ENCODE measurements around the gene KIAA1217. TPM values are rescaled to one million over a fixed set of nuclear protein-coding genes. Genes with fewer than 3 reads are reported as not detected.
"Not testable (repeated sequence)": the region's sequence is repeated elsewhere in the genome, so short reads cannot be mapped to it uniquely, and the experiment has no call there.

The KIAA1217 gene
- polyA plus RNA-seq, 2 of the 4 experiments (the other 2 are of a cell fraction), result 1.5 to 2.7 TPM

DNA sequence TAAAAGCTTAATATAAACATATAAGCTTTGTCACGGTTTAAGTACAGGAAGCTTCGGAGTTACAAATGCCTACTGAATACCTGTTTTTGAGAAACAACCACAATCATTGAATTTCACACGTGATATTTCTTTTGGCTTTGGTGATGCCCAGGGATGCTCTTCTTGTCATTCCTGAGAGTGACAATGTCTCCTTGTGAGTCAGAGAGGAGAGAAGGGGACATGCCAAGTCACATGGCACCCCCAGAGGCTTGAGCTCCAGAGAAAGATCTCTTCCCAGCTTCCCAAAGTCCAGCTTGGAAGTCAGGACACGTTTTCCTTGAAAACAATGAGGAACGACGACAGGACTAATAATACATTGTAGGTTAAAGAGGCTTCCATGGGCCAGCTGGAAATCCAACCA lies 272.3 kb downstream of the KIAA1217 start:
- WGBS (ENCODE audit: missing lambda C conversion rate), result 88% methylated on average over 6 of the region's 6 CpGs
- ATAC-seq (no peak), DNase-seq (ENCODE audit: low read depth in 1 of 2, low spot score in 1 of 2) (no peak), FAIRE-seq (no peak)
- ChIA-PET POLR2A (no interaction called here), CTCF (interaction anchor here (0.8 to 1.7 kb wide), 4 partner anchors 18 to 487 kb away, joined by 3 to 6 read pairs (median 3); no protein-coding TSS in a partner anchor)
- Histone ChIP-seq H3K4me1 (peaks cover 19% of the 10 kb centered on the region; the same call in 2 of the 3 replicates), H3K27ac (no peak overlapping the region), H3K4me2 (no peak overlapping the region), H3K9me3 (no peaks in the 10 kb centered on the region), H3K4me3 (no peak overlapping the region)
- TF ChIP-seq EHMT2 (IDR thresholded peaks at IDR 0.05; ENCODE audit: low read depth), result no peak
- no peak for TF ChIP-seq RARB (CRISPR knock-in tag; IDR thresholded peaks at IDR 0.05)
- no peak for TF ChIP-seq CTCF (IDR thresholded peaks at IDR 0.05)
- no peak for TF ChIP-seq JUNB (IDR thresholded peaks at IDR 0.05)
- TF ChIP-seq FOSL2 (IDR thresholded peaks at IDR 0.05), result no peak
- TF ChIP-seq FOSL2 (CRISPR knock-in tag; IDR thresholded peaks at IDR 0.05), result no peak
- TF ChIP-seq SREBF2 (IDR thresholded peaks at IDR 0.05), result no peak
- no peak for TF ChIP-seq HOXA7 (CRISPR knock-in tag; IDR thresholded peaks at IDR 0.05)
- no peak for TF ChIP-seq FOXS1 (CRISPR knock-in tag; IDR thresholded peaks at IDR 0.05)
- TF ChIP-seq, protein P1, sequence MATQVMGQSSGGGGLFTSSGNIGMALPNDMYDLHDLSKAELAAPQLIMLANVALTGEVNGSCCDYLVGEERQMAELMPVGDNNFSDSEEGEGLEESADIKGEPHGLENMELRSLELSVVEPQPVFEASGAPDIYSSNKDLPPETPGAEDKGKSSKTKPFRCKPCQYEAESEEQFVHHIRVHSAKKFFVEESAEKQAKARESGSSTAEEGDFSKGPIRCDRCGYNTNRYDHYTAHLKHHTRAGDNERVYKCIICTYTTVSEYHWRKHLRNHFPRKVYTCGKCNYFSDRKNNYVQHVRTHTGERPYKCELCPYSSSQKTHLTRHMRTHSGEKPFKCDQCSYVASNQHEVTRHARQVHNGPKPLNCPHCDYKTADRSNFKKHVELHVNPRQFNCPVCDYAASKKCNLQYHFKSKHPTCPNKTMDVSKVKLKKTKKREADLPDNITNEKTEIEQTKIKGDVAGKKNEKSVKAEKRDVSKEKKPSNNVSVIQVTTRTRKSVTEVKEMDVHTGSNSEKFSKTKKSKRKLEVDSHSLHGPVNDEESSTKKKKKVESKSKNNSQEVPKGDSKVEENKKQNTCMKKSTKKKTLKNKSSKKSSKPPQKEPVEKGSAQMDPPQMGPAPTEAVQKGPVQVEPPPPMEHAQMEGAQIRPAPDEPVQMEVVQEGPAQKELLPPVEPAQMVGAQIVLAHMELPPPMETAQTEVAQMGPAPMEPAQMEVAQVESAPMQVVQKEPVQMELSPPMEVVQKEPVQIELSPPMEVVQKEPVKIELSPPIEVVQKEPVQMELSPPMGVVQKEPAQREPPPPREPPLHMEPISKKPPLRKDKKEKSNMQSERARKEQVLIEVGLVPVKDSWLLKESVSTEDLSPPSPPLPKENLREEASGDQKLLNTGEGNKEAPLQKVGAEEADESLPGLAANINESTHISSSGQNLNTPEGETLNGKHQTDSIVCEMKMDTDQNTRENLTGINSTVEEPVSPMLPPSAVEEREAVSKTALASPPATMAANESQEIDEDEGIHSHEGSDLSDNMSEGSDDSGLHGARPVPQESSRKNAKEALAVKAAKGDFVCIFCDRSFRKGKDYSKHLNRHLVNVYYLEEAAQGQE (IDR thresholded peaks at IDR 0.05), result no peak
- TF ChIP-seq KDM5A (IDR thresholded peaks at IDR 0.05), result no peak
- no peak for TF ChIP-seq JUN (IDR thresholded peaks at IDR 0.05)
- no peak for TF ChIP-seq HES2 (IDR thresholded peaks at IDR 0.05)
- TF ChIP-seq HOXB5 (CRISPR knock-in tag; IDR thresholded peaks at IDR 0.05), result no peak
- no peak for TF ChIP-seq SMC3 (IDR thresholded peaks at IDR 0.05)
- no peak for TF ChIP-seq CBX8 (IDR thresholded peaks at IDR 0.05)
- no peak for TF ChIP-seq ZSCAN20 (CRISPR knock-in tag; IDR thresholded peaks at IDR 0.05)

DNA sequence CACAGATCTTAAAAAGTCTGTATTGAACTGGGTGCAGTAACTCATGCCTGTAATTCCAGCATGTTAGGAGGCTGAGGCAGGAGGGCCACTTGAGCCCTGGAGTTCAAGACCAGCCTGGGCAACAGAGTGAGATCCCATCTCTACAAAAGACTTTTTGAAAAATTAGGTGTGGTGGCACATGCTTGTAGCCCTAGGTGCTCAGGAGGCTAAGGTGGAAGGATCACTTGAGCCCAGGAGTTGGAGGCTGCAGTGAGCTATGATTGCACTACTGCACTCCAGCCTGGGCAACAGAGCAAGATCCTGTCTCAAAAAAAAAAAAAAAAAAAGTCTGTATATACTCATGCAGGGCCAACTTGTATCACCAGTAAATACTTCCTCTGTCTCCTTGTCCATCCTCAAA lies 273.8 kb downstream of the KIAA1217 start:
- H3K4me3 ChIP-seq; H3K4me2 ChIP-seq; DNase-seq (ENCODE audit: low read depth in 1 of 2, low spot score in 1 of 2); ATAC-seq; POLR2A ChIA-PET; H3K9me3 ChIP-seq; FAIRE-seq: not testable (repeated sequence)
- H3K4me1 ChIP-seq, result peaks cover 19% of the 10 kb centered on the region; the same call in 2 of the 3 replicates
- H3K27ac ChIP-seq, result peak overlapping the region in 1 of 2 experiments; percentile 74; a peak in 3 of 6 replicates
- CTCF ChIA-PET, result interaction anchor here (1.0 to 1.5 kb wide), 3 partner anchors 16 to 36 kb away, joined by 3 read pairs; no protein-coding TSS in a partner anchor

GRCh38 chr10:24483701-24484100 lies 274.8 kb downstream of the KIAA1217 start:
- Histone ChIP-seq H3K4me3 (no peak overlapping the region), H3K4me1 (peaks cover 19% of the 10 kb centered on the region; the same call in 2 of the 3 replicates), H3K4me2 (peak overlapping the region; percentile 72), H3K9me3 (no peaks in the 10 kb centered on the region), H3K27ac (peak overlapping the region; percentile 46 to 74; a peak in 4 of 6 replicates)
- FAIRE-seq (no peak), DNase-seq (ENCODE audit: low read depth in 1 of 2, low spot score in 1 of 2) (peak; percentile 75 to 91), ATAC-seq (peak; percentile 98 to 100)
- ChIA-PET CTCF (interaction anchor here (0.7 to 1.5 kb wide), 3 partner anchors 17 to 490 kb away, joined by 3 to 4 read pairs (median 3); no protein-coding TSS in a partner anchor), POLR2A (no interaction called here)
- 16% methylated on average over 3 of the region's 3 CpGs for WGBS (ENCODE audit: missing lambda C conversion rate)
- no peak for TF ChIP-seq ELK1 (IDR thresholded peaks at IDR 0.05; ENCODE audit: low read depth, low read length)
- no peak for TF ChIP-seq EHMT2 (IDR thresholded peaks at IDR 0.05; ENCODE audit: low read depth)
- no peak for TF ChIP-seq FOSL2 (IDR thresholded peaks at IDR 0.05)
- TF ChIP-seq FOSL2 (CRISPR knock-in tag; IDR thresholded peaks at IDR 0.05), result peak; percentile 41
- no peak for TF ChIP-seq RFX5 (IDR thresholded peaks at IDR 0.05)
